Measurements from ENCODE around the gene HBEGF.

HBEGF gene

GRCh38 chr5:140284013-140284412 lies 62.4 kb downstream of the HBEGF start (continued):
- TF ChIP-seq, protein P1, sequence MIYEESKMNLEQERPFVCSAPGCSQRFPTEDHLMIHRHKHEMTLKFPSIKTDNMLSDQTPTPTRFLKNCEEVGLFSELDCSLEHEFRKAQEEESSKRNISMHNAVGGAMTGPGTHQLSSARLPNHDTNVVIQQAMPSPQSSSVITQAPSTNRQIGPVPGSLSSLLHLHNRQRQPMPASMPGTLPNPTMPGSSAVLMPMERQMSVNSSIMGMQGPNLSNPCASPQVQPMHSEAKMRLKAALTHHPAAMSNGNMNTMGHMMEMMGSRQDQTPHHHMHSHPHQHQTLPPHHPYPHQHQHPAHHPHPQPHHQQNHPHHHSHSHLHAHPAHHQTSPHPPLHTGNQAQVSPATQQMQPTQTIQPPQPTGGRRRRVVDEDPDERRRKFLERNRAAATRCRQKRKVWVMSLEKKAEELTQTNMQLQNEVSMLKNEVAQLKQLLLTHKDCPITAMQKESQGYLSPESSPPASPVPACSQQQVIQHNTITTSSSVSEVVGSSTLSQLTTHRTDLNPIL (CRISPR knock-in tag; IDR thresholded peaks at IDR 0.05; ENCODE audit: low read depth), result no peak
- TF ChIP-seq ZFP3 (CRISPR knock-in tag; IDR thresholded peaks at IDR 0.05), result no peak
- no peak for TF ChIP-seq SNAI2 (CRISPR knock-in tag; IDR thresholded peaks at IDR 0.05)
- TF ChIP-seq ZNF565 (CRISPR knock-in tag; conservative IDR thresholded peaks at IDR 0.05; ENCODE audit: low read depth), result no peak
- TF ChIP-seq ZC3H10 (CRISPR knock-in tag; IDR thresholded peaks at IDR 0.05), result no peak
- no peak for TF ChIP-seq PPARA (CRISPR knock-in tag; IDR thresholded peaks at IDR 0.05; ENCODE audit: borderline replicate concordance)
- TF ChIP-seq CSDC2 (CRISPR knock-in tag; IDR thresholded peaks at IDR 0.05), result no peak
- TF ChIP-seq RARB (CRISPR knock-in tag; IDR thresholded peaks at IDR 0.05), result no peak
- no peak for TF ChIP-seq BACH2 (CRISPR knock-in tag; IDR thresholded peaks at IDR 0.05; ENCODE audit: borderline replicate concordance)
- TF ChIP-seq PATZ1 (CRISPR knock-in tag; IDR thresholded peaks at IDR 0.05; ENCODE audit: borderline replicate concordance), result no peak
